Activated naive CD8-positive, alpha-beta T cell treated with anti-CD3 and anti-CD28 coated beads, Interleukin-2, amount 50 U/mL, for 24 hours (primary cell): ENCODE data around the gene PTPRN2.
"Not testable (repeated sequence)": the region's sequence is repeated elsewhere in the genome, so short reads cannot be mapped to it uniquely, and the experiment has no call there.

Source experiments
- ATAC-seq: fragments of 150-1000 bp; cut with Tn5 transposase; one replicate; pipeline ENCODE4 v1.10.0; 2021
- DNase-seq: peaks from one replicate; pipeline ENCODE4 v3.0.0; 2021
- H3K27ac Mint-ChIP-seq: one replicate; pipeline ENCODE4 v1.8.0; 2021; ENCODE audit warnings: mild to moderate bottlenecking, mixed read lengths
- H3K27me3 Mint-ChIP-seq: one replicate; pipeline ENCODE4 v1.8.0; 2021; ENCODE audit warnings: mixed read lengths
- H3K36me3 Mint-ChIP-seq: one replicate; pipeline ENCODE4 v1.8.0; 2021; ENCODE audit warnings: low read depth, mixed read lengths
- H3K4me1 Mint-ChIP-seq: one replicate; pipeline ENCODE4 v1.8.0; 2021; ENCODE audit warnings: mixed read lengths
- H3K4me3 Mint-ChIP-seq: one replicate; pipeline ENCODE4 v1.8.0; 2021; ENCODE audit warnings: mild to moderate bottlenecking, moderate library complexity, mixed read lengths
- H3K9me3 Mint-ChIP-seq: one replicate; pipeline ENCODE4 v1.8.0; 2021; ENCODE audit warnings: mixed read lengths

Gene PTPRN2

GRCh38 chr7:158420591-158421340 lies 166.9 kb downstream of the PTPRN2 start:
- H3K4me1 Mint-ChIP-seq = no peaks in the 10 kb centered on the region
- H3K27ac Mint-ChIP-seq = no peak overlapping the region
- H3K4me3 Mint-ChIP-seq = no peak overlapping the region
- H3K27me3 Mint-ChIP-seq = no peaks in the 10 kb centered on the region
- DNase-seq (no peak), ATAC-seq (no peak)
- peaks cover 11% of the 10 kb centered on the region for H3K9me3 Mint-ChIP-seq
- no peaks in the 10 kb centered on the region for H3K36me3 Mint-ChIP-seq

- no peaks in the 10 kb centered on the region for H3K36me3 Mint-ChIP-seq
- DNase-seq (no peak), ATAC-seq (no peak)
- H3K4me1 Mint-ChIP-seq = no peaks in the 10 kb centered on the region
- no peak overlapping the region for H3K27ac Mint-ChIP-seq
- H3K27me3 Mint-ChIP-seq = no peaks in the 10 kb centered on the region
- peaks cover 11% of the 10 kb centered on the region for H3K9me3 Mint-ChIP-seq
- no peak overlapping the region for H3K4me3 Mint-ChIP-seq
Measured at GRCh38 chr7:158419238-158419785, 168.3 kb downstream of the PTPRN2 start.

GRCh38 chr7:158418395-158418794 lies 169.2 kb downstream of the PTPRN2 start:
- H3K27me3 Mint-ChIP-seq, DNase-seq, H3K4me1 Mint-ChIP-seq, H3K27ac Mint-ChIP-seq, H3K4me3 Mint-ChIP-seq, H3K36me3 Mint-ChIP-seq, ATAC-seq: not testable (repeated sequence)
- peaks cover 11% of the 10 kb centered on the region for H3K9me3 Mint-ChIP-seq

- Mint-ChIP-seq H3K9me3 (peaks cover 11% of the 10 kb centered on the region), H3K27ac (no peak overlapping the region), H3K27me3 (peaks cover 2% of the 10 kb centered on the region), H3K4me3 (no peak overlapping the region), H3K4me1 (no peaks in the 10 kb centered on the region), H3K36me3 (no peaks in the 10 kb centered on the region)
- DNase-seq (no peak), ATAC-seq (no peak)
Measured at GRCh38 chr7:158416283-158416933, 171.2 kb downstream of the PTPRN2 start.

DNA sequence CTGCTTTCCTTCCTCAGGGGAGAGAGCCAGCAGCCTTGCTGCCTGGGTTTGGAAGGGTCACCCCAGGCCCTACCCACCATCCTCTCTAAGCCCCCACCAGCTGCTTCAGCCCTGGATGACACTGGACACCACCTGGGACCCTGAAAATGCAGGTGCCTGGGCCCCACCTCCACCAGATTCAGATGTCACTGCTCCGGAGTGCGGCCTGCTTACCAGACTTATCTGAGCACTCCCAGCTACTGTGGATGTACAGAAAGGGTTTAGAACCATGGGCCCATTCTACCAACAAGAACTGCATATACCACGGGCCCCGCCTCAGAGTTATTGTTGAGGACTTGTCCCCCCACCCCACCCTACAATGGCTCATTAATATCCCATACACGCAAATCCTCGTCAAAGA lies 172.3 kb downstream of the PTPRN2 start:
- H3K4me1 Mint-ChIP-seq = no peaks in the 10 kb centered on the region
- peaks cover 11% of the 10 kb centered on the region for H3K9me3 Mint-ChIP-seq
- H3K36me3 Mint-ChIP-seq = no peaks in the 10 kb centered on the region
- H3K27ac Mint-ChIP-seq = no peak overlapping the region
- DNase-seq (no peak), ATAC-seq (no peak)
- H3K27me3 Mint-ChIP-seq = peaks cover 2% of the 10 kb centered on the region
- H3K4me3 Mint-ChIP-seq = no peak overlapping the region

DNA sequence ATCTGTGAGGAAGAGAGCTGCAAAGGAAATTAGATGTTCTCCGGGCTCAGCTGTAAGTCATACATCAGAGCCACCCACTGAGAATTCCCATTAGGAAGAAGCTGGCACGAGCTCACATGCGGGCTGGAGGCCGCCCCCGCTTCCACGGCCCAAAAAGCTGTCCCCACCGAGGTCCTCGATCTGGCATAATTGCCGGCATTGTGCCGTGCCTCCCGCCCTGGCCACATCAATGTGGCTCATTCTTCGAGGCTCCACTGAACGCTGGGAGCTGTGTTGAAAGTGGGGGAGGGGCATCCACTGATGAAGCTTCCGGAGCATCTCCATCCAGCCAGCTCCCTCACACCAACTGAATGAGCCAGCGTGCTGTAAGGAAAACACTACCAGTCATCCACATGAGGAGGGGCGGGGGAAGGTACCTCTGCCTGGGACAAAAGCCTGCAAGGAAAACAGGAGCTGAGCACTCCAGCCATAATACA lies 173.1 kb downstream of the PTPRN2 start:
- no peaks in the 10 kb centered on the region for H3K4me1 Mint-ChIP-seq

DNA sequence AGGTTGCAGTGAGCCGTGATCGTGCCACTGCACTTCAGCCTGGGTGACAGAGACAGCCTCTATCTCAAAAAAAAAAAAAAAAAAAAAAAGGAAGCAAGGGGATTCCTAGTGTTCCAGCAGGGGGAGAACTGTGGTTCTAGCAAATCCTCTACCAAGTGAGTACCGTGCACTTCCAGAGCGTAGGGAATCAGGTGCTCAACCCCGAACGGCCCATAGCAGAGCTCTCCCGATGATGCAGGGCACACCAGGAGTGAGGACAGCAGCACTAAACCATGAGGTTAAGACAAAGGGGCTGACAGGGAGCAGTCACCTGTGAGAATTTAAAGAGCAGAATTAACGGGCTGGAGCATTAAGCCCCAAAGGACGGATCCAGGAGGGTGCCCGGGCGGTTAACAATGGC lies 173.6 kb downstream of the PTPRN2 start:
- peaks cover 2% of the 10 kb centered on the region for H3K27me3 Mint-ChIP-seq
- no peak for DNase-seq
- no peaks in the 10 kb centered on the region for H3K36me3 Mint-ChIP-seq
- H3K4me1 Mint-ChIP-seq = no peaks in the 10 kb centered on the region
- H3K9me3 Mint-ChIP-seq = peaks cover 11% of the 10 kb centered on the region
- ATAC-seq = no peak
- H3K27ac Mint-ChIP-seq = no peak overlapping the region
- no peak overlapping the region for H3K4me3 Mint-ChIP-seq

More for the DNA sequence above, 173.1 kb downstream of the PTPRN2 start:
- peaks cover 2% of the 10 kb centered on the region for H3K27me3 Mint-ChIP-seq
- no peak overlapping the region for H3K4me3 Mint-ChIP-seq
- no peak for DNase-seq
- no peak overlapping the region for H3K27ac Mint-ChIP-seq
- no peaks in the 10 kb centered on the region for H3K36me3 Mint-ChIP-seq
- peaks cover 11% of the 10 kb centered on the region for H3K9me3 Mint-ChIP-seq
- no peak for ATAC-seq

DNA sequence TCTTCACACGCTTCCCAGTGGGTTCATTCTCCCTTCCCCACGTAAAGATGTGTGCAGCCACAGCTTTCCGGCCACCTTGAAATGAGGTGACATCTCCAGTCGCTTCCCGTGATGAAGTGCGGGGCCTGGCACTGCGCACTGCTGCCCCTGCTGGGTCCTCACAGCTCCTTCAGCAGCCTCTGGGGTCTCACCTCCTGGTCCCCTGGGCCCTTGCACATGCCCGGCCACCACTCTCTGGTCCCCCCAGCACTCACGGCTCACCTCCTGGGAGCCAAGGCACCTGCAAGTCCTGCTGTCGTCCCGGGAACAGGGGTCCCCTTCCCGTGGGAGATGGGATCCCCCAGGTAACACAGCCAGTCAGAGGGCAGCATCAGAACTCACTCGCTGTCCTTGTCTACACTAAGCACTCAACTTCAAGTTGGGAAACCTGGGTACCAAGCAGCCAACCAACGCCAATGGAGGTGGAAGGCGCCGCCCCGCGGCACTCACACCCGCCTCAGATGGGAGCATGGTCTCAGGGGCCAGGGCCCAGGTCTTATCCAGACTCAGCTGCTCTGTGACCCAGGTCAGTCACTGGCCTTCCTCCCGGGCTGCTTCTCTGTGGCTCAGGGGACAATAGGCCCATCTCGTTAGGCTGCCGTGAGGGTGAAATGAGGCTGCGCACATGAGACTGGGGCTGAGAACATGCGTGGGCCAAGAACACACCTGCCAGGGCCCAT lies 176.2 kb downstream of the PTPRN2 start:
- Mint-ChIP-seq H3K27me3 (peaks cover 2% of the 10 kb centered on the region), H3K27ac (no peak overlapping the region), H3K4me1 (no peaks in the 10 kb centered on the region), H3K9me3 (no peaks in the 10 kb centered on the region), H3K4me3 (no peak overlapping the region), H3K36me3 (no peaks in the 10 kb centered on the region)
- ATAC-seq (no peak), DNase-seq (no peak)

DNA sequence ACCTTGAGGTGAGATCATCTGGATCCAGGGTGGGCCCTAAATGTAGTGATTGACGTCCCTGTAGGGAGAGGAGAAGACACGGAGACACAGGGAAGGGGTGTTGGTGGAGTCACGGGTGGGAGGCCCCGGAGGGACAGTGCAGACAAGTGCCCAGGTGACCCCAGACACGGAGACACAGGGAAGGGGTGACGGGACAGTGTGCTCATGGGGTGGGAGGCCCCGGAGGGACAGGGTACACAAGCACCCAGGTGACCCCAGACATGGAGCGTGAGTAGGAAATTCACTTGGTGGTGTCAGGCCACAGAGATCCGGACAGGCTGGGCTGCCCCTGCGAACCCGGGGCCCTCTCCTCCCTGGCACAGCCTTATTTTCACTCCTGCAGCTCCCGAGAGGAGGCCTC lies 176.9 kb downstream of the PTPRN2 start:
- Mint-ChIP-seq H3K9me3 (no peaks in the 10 kb centered on the region), H3K27me3 (peaks cover 2% of the 10 kb centered on the region), H3K36me3 (no peaks in the 10 kb centered on the region), H3K4me1 (no peaks in the 10 kb centered on the region), H3K4me3 (no peak overlapping the region), H3K27ac (no peak overlapping the region)
- ATAC-seq = peak; percentile 7
- DNase-seq = no peak

GRCh38 chr7:158409816-158410330 lies 177.8 kb downstream of the PTPRN2 start:
- no peak for ATAC-seq
- H3K27ac Mint-ChIP-seq = peak overlapping the region; percentile 7
- H3K4me1 Mint-ChIP-seq = no peaks in the 10 kb centered on the region

GRCh38 chr7:158409120-158409519 lies 178.5 kb downstream of the PTPRN2 start:
- Mint-ChIP-seq H3K36me3 (no peaks in the 10 kb centered on the region), H3K4me1 (no peaks in the 10 kb centered on the region), H3K9me3 (no peaks in the 10 kb centered on the region), H3K4me3 (no peak overlapping the region), H3K27me3 (peaks cover 2% of the 10 kb centered on the region), H3K27ac (no peak overlapping the region)
- ATAC-seq = peak; percentile 15
- no peak for DNase-seq

More at GRCh38 chr7:158409816-158410330, 177.8 kb downstream of the PTPRN2 start:
- Mint-ChIP-seq H3K4me3 (no peak overlapping the region), H3K27me3 (peaks cover 2% of the 10 kb centered on the region), H3K9me3 (no peaks in the 10 kb centered on the region), H3K36me3 (no peaks in the 10 kb centered on the region)
- DNase-seq = no peak

GRCh38 chr7:158408318-158408920 lies 179.2 kb downstream of the PTPRN2 start:
- no peak overlapping the region for H3K4me3 Mint-ChIP-seq
- H3K4me1 Mint-ChIP-seq = no peaks in the 10 kb centered on the region
- ATAC-seq = no peak
- H3K36me3 Mint-ChIP-seq = no peaks in the 10 kb centered on the region
- no peak overlapping the region for H3K27ac Mint-ChIP-seq
- DNase-seq = no peak
- H3K9me3 Mint-ChIP-seq = no peaks in the 10 kb centered on the region
- peaks cover 2% of the 10 kb centered on the region for H3K27me3 Mint-ChIP-seq

DNA sequence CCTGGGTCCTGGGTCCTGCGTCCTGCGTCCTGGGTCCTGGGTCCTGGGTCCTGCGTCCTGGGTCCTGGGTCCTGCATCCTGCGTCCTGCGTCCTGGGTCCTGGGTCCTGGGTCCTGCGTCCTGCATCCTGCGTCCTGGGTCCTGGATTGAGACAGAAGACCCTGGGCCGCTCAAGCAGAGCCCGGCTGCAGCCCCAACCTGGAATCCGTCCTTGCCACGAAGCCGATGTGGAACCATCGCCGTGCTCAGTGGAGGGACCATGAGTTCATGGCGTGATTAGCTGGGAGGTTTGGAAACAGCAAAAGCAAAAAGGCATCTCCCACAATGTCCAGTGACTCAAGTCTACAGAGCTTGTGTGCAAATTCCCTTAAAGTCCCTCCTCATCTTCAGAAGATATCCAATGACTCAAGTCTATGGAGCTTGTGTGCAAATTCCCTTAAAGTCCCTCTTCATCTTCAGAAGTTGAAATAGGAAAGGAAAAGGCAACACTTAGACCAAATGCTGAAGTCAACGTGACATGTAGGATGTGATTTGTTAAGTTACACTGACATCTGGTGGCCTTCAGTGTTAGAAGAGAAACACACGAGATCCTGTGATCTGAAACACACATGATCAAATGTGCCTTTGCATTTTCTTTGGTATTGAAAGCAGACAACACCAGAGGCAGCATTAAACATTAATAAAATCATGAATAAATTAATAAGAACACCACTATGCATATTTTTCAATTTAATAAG lies 179.9 kb downstream of the PTPRN2 start:
- ATAC-seq = no peak
- H3K9me3 Mint-ChIP-seq = no peaks in the 10 kb centered on the region

More for the DNA sequence above, 179.9 kb downstream of the PTPRN2 start:
- Mint-ChIP-seq H3K27ac (no peak overlapping the region), H3K36me3 (no peaks in the 10 kb centered on the region), H3K27me3 (no peaks in the 10 kb centered on the region), H3K4me1 (no peaks in the 10 kb centered on the region), H3K4me3 (no peak overlapping the region)
- DNase-seq = no peak
